H1 (cell line): Measurements from ENCODE around the gene CROCC2. TPM values are rescaled to one million over a fixed set of nuclear protein-coding genes. Genes with fewer than 3 reads are reported as not detected.

ENCODE experiments used
- CTCF ChIA-PET: fragments of 300-600 bp; sonication (Branson Sonifier 250); formaldehyde crosslinking; loops from one replicate; lab custom pipeline; 2021; ENCODE audit not compliant: partially characterized antibody; lab: Charles Lee
- POLR2A ChIA-PET: fragments of 300-600 bp; sonication (Branson Sonifier 250); formaldehyde crosslinking; loops from one replicate; lab custom pipeline; 2021; ENCODE audit warnings: inconsistent platforms; ENCODE audit not compliant: partially characterized antibody; lab: Charles Lee
- DNase-seq, 2 experiments: peaks; one replicate each; pipeline versions ENCODE4 v3.0.0 to v3.0.0-alpha.2; 2010 to 2022; ENCODE audit warnings: low spot score in 2 of 2, low read depth in 1 of 2, mixed read lengths in 1 of 2
- FAIRE-seq: peaks from 2 replicates; lab custom pipeline; 2011; peaks lifted over from hg19 to GRCh38; lab: Jason Lieb, UNC
- H2AFZ ChIP-seq: 2 replicates; pipeline ENCODE4 v1.8.1; 2012; ENCODE audit warnings: low read length, inconsistent platforms
- H2AK5ac ChIP-seq: 2 replicates; pipeline ENCODE4 v1.6.1; 2013; ENCODE audit warnings: low read depth, low read length
- H2BK120ac ChIP-seq: replicated peaks from 2 replicates; pipeline ENCODE3; 2013; ENCODE audit warnings: low read depth, low read length, inconsistent platforms
- H2BK12ac ChIP-seq: 2 replicates; pipeline ENCODE4 v1.6.1; 2013; ENCODE audit warnings: low read depth, low read length
- H2BK15ac ChIP-seq: 2 replicates; pipeline ENCODE4 v1.6.1; 2013; ENCODE audit warnings: low read length
- H2BK20ac ChIP-seq: 2 replicates; pipeline ENCODE4 v1.6.1; 2013; ENCODE audit warnings: low read length
- H2BK5ac ChIP-seq: 2 replicates; pipeline ENCODE4 v1.6.1; 2013; ENCODE audit warnings: low read depth, low read length
- H3K14ac ChIP-seq: 2 replicates; pipeline ENCODE4 v1.6.1; 2013; ENCODE audit warnings: inconsistent platforms; ENCODE audit not compliant: insufficient read length
- H3K18ac ChIP-seq: 2 replicates; pipeline ENCODE4 v1.6.1; 2013; ENCODE audit warnings: low read length; ENCODE audit errors: extremely low read depth
- H3K23ac ChIP-seq: 2 replicates; pipeline ENCODE4 v1.6.1; 2013; ENCODE audit warnings: inconsistent platforms; ENCODE audit not compliant: insufficient read length
- H3K23me2 ChIP-seq: 2 replicates; pipeline ENCODE4 v1.6.1; 2013; ENCODE audit warnings: low read depth, low read length
- H3K27ac ChIP-seq: 2 replicates; pipeline ENCODE4 v1.6.1; 2011; ENCODE audit warnings: low read depth, low read length, inconsistent platforms
- H3K27me3 ChIP-seq, 4 experiments: replicated peaks in 1 of 4; 1 replicate in 1 of 4; 2 replicates in 3 of 4; pipeline versions ENCODE4 v1.6.1 to v1.8.1; 2011 to 2013; ENCODE audit warnings: low read length in 3 of 4, mild to moderate bottlenecking in 3 of 4, inconsistent platforms in 2 of 4, mixed read lengths in 2 of 4, moderate library complexity in 1 of 4; ENCODE audit not compliant: control insufficient read depth in 3 of 4, insufficient read depth in 3 of 4; ENCODE audit errors: extremely low read depth in 1 of 4
- H3K36me3 ChIP-seq, 4 experiments: 2 replicates each; pipeline versions ENCODE4 v1.6.1 to v1.8.1; 2011 to 2013; ENCODE audit warnings: mild to moderate bottlenecking in 4 of 4, low read length in 3 of 4, moderate library complexity in 2 of 4, control low read depth in 1 of 4, inconsistent platforms in 1 of 4; ENCODE audit not compliant: insufficient read depth in 4 of 4, control insufficient read depth in 2 of 4
- H3K4ac ChIP-seq: replicated peaks from 2 replicates; pipeline ENCODE3; 2013; ENCODE audit warnings: low read length, low read depth, mixed read lengths, inconsistent platforms; ENCODE audit not compliant: insufficient read length
- H3K4me1 ChIP-seq, 4 experiments: replicated peaks in 1 of 4; 1 replicate in 1 of 4; 2 replicates in 3 of 4; pipeline versions ENCODE4 v1.6.1 to v1.8.1; 2011 to 2013; ENCODE audit warnings: low read length in 3 of 4, inconsistent platforms in 2 of 4, mixed read lengths in 1 of 4; ENCODE audit not compliant: insufficient read depth in 4 of 4, control insufficient read depth in 3 of 4
- H3K4me2 ChIP-seq, 2 experiments: 2 replicates each; pipeline versions ENCODE4 v1.6.1 to v1.8.1; 2011 to 2013; ENCODE audit warnings: low read depth in 2 of 2, low read length in 2 of 2, control low read depth in 1 of 2, inconsistent platforms in 1 of 2, mild to moderate bottlenecking in 1 of 2; ENCODE audit not compliant: insufficient read depth in 1 of 2
- H3K4me3 ChIP-seq, 4 experiments: fragments of 200-600, 300-600 bp in 1 of 4; sonication (generic), shearing (Covaris generic), sonication (Bioruptor Twin) in 1 of 4; 2 replicates each; pipeline versions ENCODE4 v1.5.1 to v1.8.1; 2011 to 2016; ENCODE audit warnings: low read length in 4 of 4, low read depth in 3 of 4, control low read depth in 2 of 4, inconsistent platforms in 2 of 4, mild to moderate bottlenecking in 2 of 4, mixed read lengths in 1 of 4, moderate library complexity in 1 of 4; ENCODE audit not compliant: insufficient read depth in 2 of 4; ENCODE audit errors: extremely low read depth in 1 of 4
- H3K56ac ChIP-seq: replicated peaks from 2 replicates; pipeline ENCODE3; 2013; ENCODE audit warnings: low read depth, mild to moderate bottlenecking, mixed read lengths, low read length, inconsistent platforms; ENCODE audit not compliant: insufficient read length
- H3K79me1 ChIP-seq: 2 replicates; pipeline ENCODE4 v1.6.1; 2013; ENCODE audit warnings: low read depth, low read length, control low read depth
- H3K79me2 ChIP-seq, 2 experiments: 2 replicates each; pipeline versions ENCODE4 v1.6.1 to v1.8.1; 2012 to 2013; ENCODE audit warnings: low read length in 2 of 2, mild to moderate bottlenecking in 2 of 2, inconsistent platforms in 1 of 2; ENCODE audit not compliant: insufficient read depth in 2 of 2, control insufficient read depth in 1 of 2
- H3K9ac ChIP-seq, 4 experiments: replicated peaks in 1 of 4; 1 replicate in 1 of 4; 2 replicates in 3 of 4; pipeline versions ENCODE4 v1.6.1 to v1.8.1; 2011 to 2013; ENCODE audit warnings: low read depth in 3 of 4, low read length in 3 of 4, control low read depth in 2 of 4, mild to moderate bottlenecking in 2 of 4, moderate library complexity in 2 of 4, inconsistent platforms in 1 of 4; ENCODE audit errors: extremely low read depth in 1 of 4
- H3K9me3 ChIP-seq, 2 experiments: 2 replicates each; pipeline versions ENCODE4 v1.6.1 to v1.8.1; 2012 to 2013; ENCODE audit warnings: mild to moderate bottlenecking in 2 of 2, moderate library complexity in 2 of 2, control low read depth in 1 of 2, inconsistent platforms in 1 of 2, low read depth in 1 of 2, low read length in 1 of 2, mixed read lengths in 1 of 2; ENCODE audit not compliant: insufficient read depth in 2 of 2
- H4K20me1 ChIP-seq, 2 experiments: replicated peaks in 1 of 2; 2 replicates each; pipeline versions ENCODE3 to v1.8.1; 2011 to 2013; ENCODE audit warnings: inconsistent platforms in 2 of 2, low read length in 2 of 2, mild to moderate bottlenecking in 1 of 2; ENCODE audit not compliant: insufficient read depth in 2 of 2, control insufficient read depth in 1 of 2
- H4K5ac ChIP-seq: 2 replicates; pipeline ENCODE4 v1.6.1; 2013; ENCODE audit warnings: low read length, low read depth, mixed read lengths, inconsistent platforms; ENCODE audit not compliant: insufficient read length
- H4K8ac ChIP-seq: 2 replicates; pipeline ENCODE4 v1.8.0; 2013; ENCODE audit warnings: mild to moderate bottlenecking, moderate library complexity, low read length, inconsistent platforms; ENCODE audit not compliant: insufficient read depth; ENCODE audit errors: extremely low read depth
- H4K91ac ChIP-seq: replicated peaks from 2 replicates; pipeline ENCODE3; 2013; ENCODE audit warnings: low read length, mixed read lengths, inconsistent platforms; ENCODE audit not compliant: insufficient read length
- BACH1 ChIP-seq: IDR thresholded peaks from 2 replicates; pipeline ENCODE4 v1.6.1; 2012; ENCODE audit warnings: low read length, improper control_type of control experiment
- CHD2 ChIP-seq: IDR thresholded peaks from 2 replicates; pipeline ENCODE4 v1.6.1; 2012; ENCODE audit warnings: low read length, improper control_type of control experiment
- EGR1 ChIP-seq: IDR thresholded peaks from 2 replicates; pipeline ENCODE4 v1.6.1; 2011; ENCODE audit warnings: low read depth, low read length, borderline replicate concordance
- EP300 ChIP-seq, 2 experiments: IDR thresholded peaks; 1 replicate in 1 of 2; 2 replicates in 1 of 2; pipeline ENCODE4 v1.6.1; 2011 to 2012; ENCODE audit warnings: low read depth in 2 of 2, low read length in 2 of 2, mild to moderate bottlenecking in 2 of 2, borderline replicate concordance in 1 of 2, inconsistent platforms in 1 of 2, moderate library complexity in 1 of 2
- MAFK ChIP-seq: IDR thresholded peaks from 2 replicates; pipeline ENCODE4 v1.6.1; 2012; ENCODE audit warnings: low read depth, mild to moderate bottlenecking, improper control_type of control experiment, low read length
- SIX5 ChIP-seq: IDR thresholded peaks from 2 replicates; pipeline ENCODE4 v1.6.1; 2011; ENCODE audit warnings: mild to moderate bottlenecking, low read depth, low read length
- TEAD4 ChIP-seq: IDR thresholded peaks from 2 replicates; pipeline ENCODE4 v1.6.1; 2012; ENCODE audit warnings: low read depth, low read length, inconsistent platforms, mixed read lengths
- WGBS, 2 experiments: shearing (Covaris generic) in 1 of 2; methylation state at CpG; one replicate each; pipeline versions ENCODE4 v1.1.6 to v1.1.7; 2013 to 2015; ENCODE audit warnings: low lambda C conversion rate in 2 of 2, mixed read lengths in 2 of 2, inconsistent platforms in 1 of 2, low coverage in 1 of 2, missing lambda C conversion rate in 1 of 2; ENCODE audit not compliant: insufficient replicate concordance in 2 of 2, insufficient coverage in 1 of 2, insufficient read length in 1 of 2; ENCODE audit errors: extremely low coverage in 1 of 2, missing lambda C conversion rate in 1 of 2; 5-methylcytosine and 5-hydroxymethylcytosine counted together
- polyA plus RNA-seq, 7 experiments: library from polyadenylated mRNA; depleted of rRNA in 3 of 7; stranded (reverse) in 5 of 7; unstranded in 2 of 7; fragments of >200 nt in 5 of 7; fragments of 200-250 nt in 2 of 7; gene quantifications; 1 replicate in 5 of 7; 2 replicates in 1 of 7; 4 replicates in 1 of 7; pipeline versions ENCODE4 v1.2.1 to v1.2.3, GENCODE V29; 2011 to 2013; ENCODE audit warnings: missing spikeins in 2 of 7, mixed read lengths in 2 of 7
- total RNA-seq: library from RNA; stranded (reverse); fragmentation: NEBNext Ultra II Directional; extraction: Animal tissue kit (Norgen Biotek cat#: 25700); gene quantifications from 2 replicates; pipeline ENCODE4 v1.2.1, GENCODE V29; 2021
- TF ChIP-seq, protein P1 (sequence below): IDR thresholded peaks from 2 replicates; pipeline ENCODE4 v1.6.1; 2012; ENCODE audit warnings: low read length, inconsistent platforms
- TF ChIP-seq, protein P2 (sequence below): IDR thresholded peaks from 2 replicates; pipeline ENCODE4 v1.6.1; 2011; ENCODE audit warnings: low read depth, mild to moderate bottlenecking, low read length; ENCODE audit not compliant: insufficient read depth

Gene CROCC2
- total and polyA plus RNA-seq, 2 of the 8 experiments (the other 6 are each of a cell fraction or from before 2014, with no cell fraction given), result not detected

DNA sequence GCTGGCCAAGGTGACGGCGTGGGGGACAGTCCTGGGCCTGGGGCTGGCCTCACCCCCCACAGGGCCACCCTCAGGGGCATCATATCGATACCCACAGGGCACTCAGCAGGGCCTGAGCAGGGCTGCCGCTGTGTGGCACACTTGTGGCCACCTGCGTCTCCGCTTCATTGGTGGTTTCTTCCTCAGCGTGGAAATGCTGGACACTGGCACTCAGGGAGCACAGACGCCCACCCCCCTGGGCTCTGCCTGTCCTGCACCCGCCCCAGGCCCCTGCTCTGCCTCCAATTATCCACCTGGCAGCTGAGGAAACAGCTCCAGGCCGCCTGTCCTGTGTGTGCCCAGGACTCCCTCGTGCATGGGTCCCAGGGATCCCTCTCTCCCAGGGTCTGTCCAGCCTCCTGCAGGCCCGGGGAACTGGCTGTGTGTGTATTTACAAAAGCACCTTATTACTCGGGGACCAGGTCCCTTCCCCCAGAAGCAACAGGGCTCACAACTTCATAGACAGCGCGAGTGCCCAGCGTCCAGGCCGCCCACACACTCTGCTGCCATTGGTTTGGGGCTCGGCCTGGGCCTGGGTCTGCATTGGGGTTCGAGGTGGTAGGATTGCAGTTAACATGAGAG, 13.1 kb downstream of the CROCC2 start:
- DNase-seq (peak in 1 of 2 experiments; percentile 44), FAIRE-seq (no peak)
- Histone ChIP-seq H3K36me3 (no peaks in the 10 kb centered on the region), H3K9ac (no peak overlapping the region), H2AFZ (no peak overlapping the region), H3K23me2 (peaks cover 4% of the 10 kb centered on the region; the same call in 1 of the 2 replicates), H3K4me3 (no peak overlapping the region), H3K9me3 (no peaks in the 10 kb centered on the region), H3K4me1 (peaks cover 0 to 6% (median 3%) of the 10 kb centered on the region in 4 experiments; a peak in 4 of 7 replicates), H2BK120ac (no peak overlapping the region), H4K5ac (no peak overlapping the region), H3K14ac (no peak overlapping the region), H4K20me1 (peaks cover 2 to 4% of the 10 kb centered on the region in 2 experiments), H3K56ac (no peak overlapping the region), H3K79me2 (no peaks in the 10 kb centered on the region), H2BK15ac (no peak overlapping the region), H3K23ac (no peak overlapping the region), H3K4ac (no peak overlapping the region), H2AK5ac (no peak overlapping the region), H2BK20ac (no peak overlapping the region), H3K27me3 (peaks cover 1 to 9% (median 8%) of the 10 kb centered on the region in 4 experiments; a peak in 5 of 7 replicates), H3K4me2 (no peak overlapping the region), H3K27ac (no peak overlapping the region), H2BK5ac (no peak overlapping the region), H3K18ac (no peak overlapping the region), H2BK12ac (no peak overlapping the region), H4K8ac (peak overlapping the region; percentile 22; the same call in 1 of the 2 replicates), H4K91ac (no peak overlapping the region), H3K79me1 (no peaks in the 10 kb centered on the region)
- POLR2A ChIA-PET, result no interaction called here
- CTCF ChIA-PET, result interaction anchor here (1.0 kb wide), 1 partner anchor 66 kb away, joined by 3 read pairs; no protein-coding TSS in a partner anchor
- 91% methylated on average over 19 of the region's 19 CpGs; no CpG with 5 or more reads in 1 of the 2 experiments for WGBS, 2 experiments
- TF ChIP-seq EP300 (IDR thresholded peaks at IDR 0.05; ENCODE audit: borderline replicate concordance in 1 of 2, low read depth in 2 of 2, low read length in 2 of 2), result no peak
- TF ChIP-seq BACH1, result no peak
- no peak for TF ChIP-seq SIX5
- TF ChIP-seq, protein P1, sequence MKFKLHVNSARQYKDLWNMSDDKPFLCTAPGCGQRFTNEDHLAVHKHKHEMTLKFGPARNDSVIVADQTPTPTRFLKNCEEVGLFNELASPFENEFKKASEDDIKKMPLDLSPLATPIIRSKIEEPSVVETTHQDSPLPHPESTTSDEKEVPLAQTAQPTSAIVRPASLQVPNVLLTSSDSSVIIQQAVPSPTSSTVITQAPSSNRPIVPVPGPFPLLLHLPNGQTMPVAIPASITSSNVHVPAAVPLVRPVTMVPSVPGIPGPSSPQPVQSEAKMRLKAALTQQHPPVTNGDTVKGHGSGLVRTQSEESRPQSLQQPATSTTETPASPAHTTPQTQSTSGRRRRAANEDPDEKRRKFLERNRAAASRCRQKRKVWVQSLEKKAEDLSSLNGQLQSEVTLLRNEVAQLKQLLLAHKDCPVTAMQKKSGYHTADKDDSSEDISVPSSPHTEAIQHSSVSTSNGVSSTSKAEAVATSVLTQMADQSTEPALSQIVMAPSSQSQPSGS, result no peak
- no peak for TF ChIP-seq MAFK
- TF ChIP-seq, protein P2, sequence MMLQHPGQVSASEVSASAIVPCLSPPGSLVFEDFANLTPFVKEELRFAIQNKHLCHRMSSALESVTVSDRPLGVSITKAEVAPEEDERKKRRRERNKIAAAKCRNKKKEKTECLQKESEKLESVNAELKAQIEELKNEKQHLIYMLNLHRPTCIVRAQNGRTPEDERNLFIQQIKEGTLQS, result no peak
- TF ChIP-seq TEAD4, result no peak
- TF ChIP-seq EGR1, result no peak
- no peak for TF ChIP-seq CHD2
